Subcutaneous adipose tissue (tissue), 4 donors: ENCODE data around the gene HOXA6. TPM values are rescaled to one million over a fixed set of nuclear protein-coding genes. Genes with fewer than 3 reads are reported as not detected.

Experiments
- CTCF ChIP-seq: fragments of 450-650 bp; IDR thresholded peaks from one replicate; pipeline ENCODE4 v1.5.1; 2016; ENCODE audit warnings: low read depth, mild to moderate bottlenecking, control low read depth, antibody characterized with exemption, moderate library complexity
- total RNA-seq, 4 donors: library from RNA; depleted of rRNA; stranded (reverse); fragments of >200 nt; gene quantifications; one replicate each; pipeline ENCODE4 v1.1.0, GENCODE V29; 2016

The HOXA6 gene
- total RNA-seq, 4 donors from 2014 or later: 1.3 to 5.3 (median 2.8) TPM

GRCh38 chr7:27110186-27111031 lies 37.2 kb downstream of the HOXA6 start:
- no peak for TF ChIP-seq CTCF

GRCh38 chr7:27109466-27110185 lies 37.9 kb downstream of the HOXA6 start:
- TF ChIP-seq CTCF: no peak

- TF ChIP-seq CTCF: no peak
Observed at GRCh38 chr7:27108390-27109127, 39.0 kb downstream of the HOXA6 start.

GRCh38 chr7:27107391-27108381 lies 39.9 kb downstream of the HOXA6 start:
- no peak for TF ChIP-seq CTCF

DNA sequence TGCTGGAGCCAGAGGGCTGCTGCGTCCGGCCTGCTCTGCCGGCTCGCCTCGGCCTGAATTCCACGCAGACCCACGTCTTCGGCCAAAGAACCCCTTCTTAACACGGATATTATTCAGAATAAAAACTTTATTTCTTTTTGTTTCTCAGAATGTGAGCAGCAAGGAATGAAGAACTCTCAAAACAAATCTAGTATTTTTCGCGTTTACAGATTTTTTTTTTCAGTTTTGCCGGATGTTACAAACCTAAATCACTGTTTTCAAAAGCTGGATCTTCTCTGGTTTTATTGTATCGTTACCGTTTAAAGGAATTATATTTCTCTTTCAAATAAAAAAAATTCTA lies 40.7 kb downstream of the HOXA6 start:
- TF ChIP-seq CTCF: no peak

DNA sequence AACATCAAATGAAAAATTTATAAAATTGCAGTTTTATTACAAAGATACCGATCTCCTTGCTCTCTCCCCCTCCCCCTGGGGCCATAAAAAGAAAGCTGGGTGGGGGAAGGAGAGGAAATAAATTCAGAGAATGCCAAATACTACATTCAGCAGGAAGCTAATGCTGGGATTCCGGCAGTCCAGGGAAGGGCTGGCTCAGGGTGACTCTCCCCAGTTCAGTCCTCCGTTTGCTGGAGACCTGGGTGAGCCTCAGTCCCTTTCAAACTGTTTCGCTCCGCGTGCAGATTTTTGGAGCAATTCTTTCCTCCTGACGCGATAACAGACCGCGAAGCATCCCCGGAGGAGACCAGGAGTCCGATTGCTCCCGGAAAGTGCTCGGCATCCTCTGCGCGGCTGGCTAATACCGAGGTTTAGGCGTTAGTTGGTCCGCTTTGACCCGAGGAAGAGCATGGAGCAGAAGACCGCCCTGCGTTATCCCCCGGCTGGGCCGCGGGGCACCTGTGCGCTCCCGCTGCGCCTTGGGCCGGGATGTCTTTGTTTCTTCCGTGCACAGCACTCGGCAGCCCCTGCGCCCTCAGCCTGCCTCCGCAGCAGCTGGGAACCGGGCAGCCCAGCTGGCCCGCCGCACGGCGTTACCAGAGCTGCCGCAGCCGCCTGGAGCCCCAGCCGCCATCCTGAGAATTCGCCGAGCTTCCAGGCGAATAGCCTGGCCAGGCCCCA lies 41.2 kb downstream of the HOXA6 start:
- TF ChIP-seq CTCF: no peak
